ENCODE measurements around the gene CDH23. TPM values are rescaled to one million over a fixed set of nuclear protein-coding genes. Genes with fewer than 3 reads are reported as not detected.

CDH23 gene
- total and polyA plus RNA-seq, 9 of the 15 experiments (the other 6 are each of a cell fraction or from before 2014, with no cell fraction given) = 0.18 to 1.2 (median 0.47) TPM

- in situ Hi-C loops (cut with MboI) (no loop called here), intact Hi-C loops (cut with micrococcal nuclease) (loop anchor here (5.0 kb wide), 1 partner anchor 37 kb away; no protein-coding TSS in a partner anchor)
- H3K27ac ChIP-seq (ENCODE audit: extremely low read depth, low read depth, low read length) = peak overlapping the region; percentile 78
- no peaks in the 10 kb centered on the region for H3K9me3 ChIP-seq (replicated peaks; ENCODE audit: control insufficient read depth, insufficient read depth, low read depth, low read length)
- ChIA-PET CTCF (ENCODE audit: low intra/inter-chr PET ratio) (no interaction called here), POLR2A (interaction anchor here (1.0 to 3.4 kb wide), 3 partner anchors 9 to 169 kb away, joined by 3 to 13 read pairs (median 10); no protein-coding TSS in a partner anchor)
- no TSS peak for BruUV-seq (replicated peaks)
- H3K79me2 ChIP-seq (ENCODE audit: control insufficient read depth, insufficient read depth, low read length) = no peaks in the 10 kb centered on the region
- no peaks in the 10 kb centered on the region for H3K9me1 ChIP-seq (ENCODE audit: control insufficient read depth, insufficient read depth, low read length)
- H4K20me1 ChIP-seq (replicated peaks; ENCODE audit: control insufficient read depth, insufficient read depth, low read length) = no peaks in the 10 kb centered on the region
- FAIRE-seq = no peak
- peak overlapping the region; percentile 61 for H3K4me2 ChIP-seq (ENCODE audit: insufficient read depth, low read length)
- DNase-seq (ENCODE audit: extremely low read depth in 1 of 4, low spot score in 3 of 4) = peak in 1 of 4 experiments; percentile 35
- 41% methylated on average over 4 of the region's 4 CpGs for WGBS (ENCODE audit: insufficient coverage, low coverage, missing lambda C conversion rate)
- peak overlapping the region; percentile 45 to 75; a peak in 3 of 4 replicates for H3K9ac ChIP-seq (ENCODE audit: insufficient read depth in 1 of 2, low read depth in 2 of 2, low read length in 2 of 2)
- H3K4me3 ChIP-seq = no peak overlapping the region
- peak overlapping the region; percentile 97 for H2AFZ ChIP-seq (ENCODE audit: low read depth, low read length)
- H3K4me1 ChIP-seq (replicated peaks in 1 of 2; ENCODE audit: control insufficient read depth in 2 of 2, insufficient read depth in 2 of 2, low read length in 2 of 2) = peaks cover 36 to 58% of the 10 kb centered on the region in 2 experiments
- H3K27me3 ChIP-seq (ENCODE audit: control insufficient read depth in 2 of 2, insufficient read depth in 2 of 2, low read length in 2 of 2) = no peaks in the 10 kb centered on the region
- no peaks in the 10 kb centered on the region for H3K36me3 ChIP-seq (ENCODE audit: control insufficient read depth, insufficient read depth, low read length)
- ATAC-seq = no peak
- TF ChIP-seq BRF1 (IDR thresholded peaks at IDR 0.05; ENCODE audit: borderline replicate concordance, extremely low read depth, insufficient read length) = no peak
- no peak for TF ChIP-seq NR0B1 (IDR thresholded peaks at IDR 0.05; ENCODE audit: partially characterized antibody)
- no peak for TF ChIP-seq ZNF707 (CRISPR knock-in tag; conservative IDR thresholded peaks at IDR 0.05)
- TF ChIP-seq ZNF277 (CRISPR knock-in tag; IDR thresholded peaks at IDR 0.05; ENCODE audit: borderline replicate concordance) = no peak
- TF ChIP-seq CREB3 (tag; conservative IDR thresholded peaks at IDR 0.05; ENCODE audit: low read depth) = no peak
- TF ChIP-seq KAT2B (IDR thresholded peaks at IDR 0.05; ENCODE audit: low read depth, low read length) = no peak
- TF ChIP-seq NFATC3 (IDR thresholded peaks at IDR 0.05) = no peak
- TF ChIP-seq ZNF696 (CRISPR knock-in tag; conservative IDR thresholded peaks at IDR 0.05) = no peak
- no peak for TF ChIP-seq DDX20 (tag; IDR thresholded peaks at IDR 0.05; ENCODE audit: low read depth)
- no peak for TF ChIP-seq ZNF778 (CRISPR knock-in tag; IDR thresholded peaks at IDR 0.05)
- no peak for TF ChIP-seq FOXP4 (CRISPR knock-in tag; IDR thresholded peaks at IDR 0.05; ENCODE audit: borderline replicate concordance)
- no peak for TF ChIP-seq ZHX1 (conservative IDR thresholded peaks at IDR 0.05; ENCODE audit: low read length)
- TF ChIP-seq RFX7 (CRISPR knock-in tag; IDR thresholded peaks at IDR 0.05) = no peak
- no peak for TF ChIP-seq LCOR (CRISPR knock-in tag; IDR thresholded peaks at IDR 0.05)
Observed at GRCh38 chr10:71649631-71650030, 252.9 kb downstream of the CDH23 start.
